ENCODE measurements around the gene PSMA6. TPM values are rescaled to one million over a fixed set of nuclear protein-coding genes. Genes with fewer than 3 reads are reported as not detected.

Gene PSMA6
- total RNA-seq, 4 donors from 2014 or later = 97.4 to 157 (median 133) TPM

DNA sequence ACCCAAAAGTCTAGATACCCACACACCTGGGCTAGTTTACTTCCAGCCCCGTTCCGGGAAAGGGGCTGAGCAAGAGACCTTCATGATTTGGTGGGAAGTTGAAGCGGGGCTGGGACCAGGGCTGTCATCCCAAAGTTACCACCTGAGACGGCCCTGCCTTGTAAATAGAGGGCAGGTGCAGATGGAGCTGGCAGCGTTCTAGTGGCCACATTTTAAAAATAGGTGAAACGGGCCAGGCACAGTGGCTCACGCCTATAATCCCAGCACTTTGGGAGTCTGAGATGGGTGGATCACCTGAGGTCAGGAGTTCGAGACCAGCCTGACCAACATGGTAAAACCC is 68.9 kb downstream of the PSMA6 start:
- TF ChIP-seq, protein P1, sequence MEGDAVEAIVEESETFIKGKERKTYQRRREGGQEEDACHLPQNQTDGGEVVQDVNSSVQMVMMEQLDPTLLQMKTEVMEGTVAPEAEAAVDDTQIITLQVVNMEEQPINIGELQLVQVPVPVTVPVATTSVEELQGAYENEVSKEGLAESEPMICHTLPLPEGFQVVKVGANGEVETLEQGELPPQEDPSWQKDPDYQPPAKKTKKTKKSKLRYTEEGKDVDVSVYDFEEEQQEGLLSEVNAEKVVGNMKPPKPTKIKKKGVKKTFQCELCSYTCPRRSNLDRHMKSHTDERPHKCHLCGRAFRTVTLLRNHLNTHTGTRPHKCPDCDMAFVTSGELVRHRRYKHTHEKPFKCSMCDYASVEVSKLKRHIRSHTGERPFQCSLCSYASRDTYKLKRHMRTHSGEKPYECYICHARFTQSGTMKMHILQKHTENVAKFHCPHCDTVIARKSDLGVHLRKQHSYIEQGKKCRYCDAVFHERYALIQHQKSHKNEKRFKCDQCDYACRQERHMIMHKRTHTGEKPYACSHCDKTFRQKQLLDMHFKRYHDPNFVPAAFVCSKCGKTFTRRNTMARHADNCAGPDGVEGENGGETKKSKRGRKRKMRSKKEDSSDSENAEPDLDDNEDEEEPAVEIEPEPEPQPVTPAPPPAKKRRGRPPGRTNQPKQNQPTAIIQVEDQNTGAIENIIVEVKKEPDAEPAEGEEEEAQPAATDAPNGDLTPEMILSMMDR (IDR thresholded peaks at IDR 0.05) = no peak
- TF ChIP-seq POLR2A (IDR thresholded peaks at IDR 0.05) (no peak), POLR2AphosphoS5 (IDR thresholded peaks at IDR 0.05) (no peak), EP300 (IDR thresholded peaks at IDR 0.05) (no peak)
- ATAC-seq = no peak
- Histone ChIP-seq H3K27me3 (no peaks in the 10 kb centered on the region), H3K9me3 (no peaks in the 10 kb centered on the region), H3K4me3 (no peak overlapping the region), H3K27ac (no peak overlapping the region), H3K36me3 (no peaks in the 10 kb centered on the region), H3K4me1 (peaks cover 0 to 25% (median 7%) of the 10 kb centered on the region in 3 donors)
- WGBS, 2 donors (ENCODE audit: low coverage in 1 of 2) = 90% methylated on average over 2 of the region's 8 CpGs; no CpG with 5 or more reads in 1 of the 2 donors

- no peak for ATAC-seq
- TF ChIP-seq, protein P1 (IDR thresholded peaks at IDR 0.05) = no peak
- TF ChIP-seq POLR2A (IDR thresholded peaks at IDR 0.05) = no peak
- TF ChIP-seq POLR2AphosphoS5 (IDR thresholded peaks at IDR 0.05) = no peak
- no peak for TF ChIP-seq EP300 (IDR thresholded peaks at IDR 0.05)
- Histone ChIP-seq H3K36me3 (no peaks in the 10 kb centered on the region), H3K4me3 (no peak overlapping the region), H3K27me3 (no peaks in the 10 kb centered on the region), H3K9me3 (no peaks in the 10 kb centered on the region), H3K4me1 (peaks cover 0 to 39% (median 7%) of the 10 kb centered on the region in 3 donors), H3K27ac (no peak overlapping the region)
- WGBS, 2 donors (ENCODE audit: low coverage in 1 of 2) = 72% methylated on average over 2 of the region's 3 CpGs; no CpG with 5 or more reads in 1 of the 2 donors
Observed at GRCh38 chr14:35362450-35362849, 70.3 kb downstream of the PSMA6 start.

DNA sequence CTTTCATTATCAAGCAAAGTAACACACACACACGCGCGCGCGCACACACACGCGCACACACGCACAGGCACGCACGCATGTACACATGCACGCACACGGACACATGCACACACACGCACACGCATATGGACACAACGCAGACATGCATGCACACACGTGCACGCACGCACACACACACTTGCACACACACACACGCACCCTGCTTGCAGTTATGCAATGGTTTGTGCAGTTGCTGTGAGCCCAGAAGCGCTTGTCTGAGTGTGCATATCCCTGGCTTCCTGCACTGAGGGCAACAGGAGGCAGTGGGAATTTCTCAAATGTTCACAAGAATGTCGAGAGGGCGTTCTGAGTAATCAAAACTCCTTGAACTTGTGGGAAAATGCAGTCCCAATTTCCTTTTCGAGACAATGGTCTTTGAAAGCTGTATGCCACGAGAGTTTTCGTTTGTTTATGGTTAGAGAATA is 70.8 kb downstream of the PSMA6 start:
- no peak overlapping the region for H3K4me3 ChIP-seq

GRCh38 chr14:35365130-35366055 is 73.2 kb downstream of the PSMA6 start:
- Histone ChIP-seq H3K9me3 (no peaks in the 10 kb centered on the region), H3K4me3 (no peak overlapping the region), H3K27ac (peak overlapping the region; percentile 7 to 81 (median 77)), H3K27me3 (no peaks in the 10 kb centered on the region), H3K4me1 (peaks cover 0 to 64% (median 15%) of the 10 kb centered on the region in 3 donors), H3K36me3 (no peaks in the 10 kb centered on the region)
- 65 to 80% methylated on average over 1 to 5 of the region's 13 CpGs for WGBS, 2 donors (ENCODE audit: low coverage in 1 of 2)
- peak; percentile 90 for ATAC-seq
- TF ChIP-seq, protein P1 (IDR thresholded peaks at IDR 0.05) = no peak
- TF ChIP-seq EP300 (IDR thresholded peaks at IDR 0.05) = no peak
- no peak for TF ChIP-seq POLR2A (IDR thresholded peaks at IDR 0.05)
- peak; percentile 88 for TF ChIP-seq POLR2AphosphoS5 (IDR thresholded peaks at IDR 0.05)

More for the DNA sequence above, 70.8 kb downstream of the PSMA6 start:
- Histone ChIP-seq H3K9me3 (no peaks in the 10 kb centered on the region), H3K27ac (no peak overlapping the region), H3K36me3 (no peaks in the 10 kb centered on the region), H3K4me1 (peaks cover 0 to 44% (median 11%) of the 10 kb centered on the region in 3 donors), H3K27me3 (no peaks in the 10 kb centered on the region)
- 76 to 80% methylated on average over 11 to 24 of the region's 25 CpGs for WGBS, 2 donors (ENCODE audit: low coverage in 1 of 2)
- TF ChIP-seq POLR2AphosphoS5 (IDR thresholded peaks at IDR 0.05) (no peak), POLR2A (IDR thresholded peaks at IDR 0.05) (no peak), EP300 (IDR thresholded peaks at IDR 0.05) (no peak)
- TF ChIP-seq, protein P1 (IDR thresholded peaks at IDR 0.05) = no peak
- no peak for ATAC-seq

All from gastroesophageal sphincter (tissue), 4 donors.